ENCODE data around the gene ANOS1.
"Not testable (repeated sequence)": the region's sequence is repeated elsewhere in the genome, so short reads cannot be mapped to it uniquely, and the experiment has no call there.

ANOS1 gene

DNA sequence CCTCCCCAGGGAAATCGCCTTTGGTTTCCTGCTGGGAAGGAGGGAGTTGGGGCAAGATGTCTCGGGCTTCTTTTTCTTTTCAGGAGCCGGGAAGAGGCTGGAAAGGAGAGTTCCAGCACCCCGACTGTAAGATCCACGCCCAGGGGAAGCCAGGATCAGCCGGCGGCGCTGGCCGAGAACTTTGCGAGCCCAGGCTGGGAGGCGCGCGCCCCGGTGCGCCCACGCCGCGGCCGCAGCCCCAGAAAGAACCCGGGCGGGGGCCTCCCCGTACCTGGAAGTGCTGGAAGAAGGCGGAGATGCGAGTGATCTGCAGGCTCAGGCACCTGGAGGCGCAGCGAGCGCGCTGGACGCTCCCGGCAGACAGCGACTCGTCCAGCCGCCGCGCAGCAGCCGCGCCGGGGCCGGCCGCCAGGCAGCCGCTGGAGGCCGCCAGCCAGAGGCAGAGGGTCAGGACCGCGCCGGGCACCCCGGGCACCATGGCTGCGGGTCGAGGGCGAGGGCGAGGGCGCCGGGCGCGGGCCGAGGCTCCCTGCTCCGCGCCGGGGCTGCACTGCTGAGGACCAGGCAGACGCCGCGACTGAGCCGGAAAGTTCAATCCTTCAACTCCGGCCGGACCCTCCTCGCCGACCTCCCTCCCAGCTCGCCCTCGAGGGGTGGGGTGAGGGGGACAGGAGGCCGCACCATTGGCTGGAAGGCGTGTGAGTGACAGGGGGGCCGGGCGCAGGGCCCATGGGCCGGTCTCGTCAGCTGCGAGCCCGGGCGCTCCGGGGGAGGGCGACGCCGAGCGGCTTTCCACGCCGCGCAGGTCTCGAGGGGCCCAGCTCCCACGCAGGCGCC, at the start of gene ANOS1:
Gene ANOS1 (minus strand): TSS at position 579 of the 837 bp plus-strand sequence. CDS start 101 bp downstream, at position 478.
- H3K4me3 ChIP-seq (ENCODE audit: low read depth, low read length): peak within 1 kb of the TSS; percentile 29; the same call in 1 of the 2 replicates
- TF ChIP-seq, protein P1, sequence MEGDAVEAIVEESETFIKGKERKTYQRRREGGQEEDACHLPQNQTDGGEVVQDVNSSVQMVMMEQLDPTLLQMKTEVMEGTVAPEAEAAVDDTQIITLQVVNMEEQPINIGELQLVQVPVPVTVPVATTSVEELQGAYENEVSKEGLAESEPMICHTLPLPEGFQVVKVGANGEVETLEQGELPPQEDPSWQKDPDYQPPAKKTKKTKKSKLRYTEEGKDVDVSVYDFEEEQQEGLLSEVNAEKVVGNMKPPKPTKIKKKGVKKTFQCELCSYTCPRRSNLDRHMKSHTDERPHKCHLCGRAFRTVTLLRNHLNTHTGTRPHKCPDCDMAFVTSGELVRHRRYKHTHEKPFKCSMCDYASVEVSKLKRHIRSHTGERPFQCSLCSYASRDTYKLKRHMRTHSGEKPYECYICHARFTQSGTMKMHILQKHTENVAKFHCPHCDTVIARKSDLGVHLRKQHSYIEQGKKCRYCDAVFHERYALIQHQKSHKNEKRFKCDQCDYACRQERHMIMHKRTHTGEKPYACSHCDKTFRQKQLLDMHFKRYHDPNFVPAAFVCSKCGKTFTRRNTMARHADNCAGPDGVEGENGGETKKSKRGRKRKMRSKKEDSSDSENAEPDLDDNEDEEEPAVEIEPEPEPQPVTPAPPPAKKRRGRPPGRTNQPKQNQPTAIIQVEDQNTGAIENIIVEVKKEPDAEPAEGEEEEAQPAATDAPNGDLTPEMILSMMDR (IDR thresholded peaks at IDR 0.05; ENCODE audit: low read depth, low read length): no peak

DNA sequence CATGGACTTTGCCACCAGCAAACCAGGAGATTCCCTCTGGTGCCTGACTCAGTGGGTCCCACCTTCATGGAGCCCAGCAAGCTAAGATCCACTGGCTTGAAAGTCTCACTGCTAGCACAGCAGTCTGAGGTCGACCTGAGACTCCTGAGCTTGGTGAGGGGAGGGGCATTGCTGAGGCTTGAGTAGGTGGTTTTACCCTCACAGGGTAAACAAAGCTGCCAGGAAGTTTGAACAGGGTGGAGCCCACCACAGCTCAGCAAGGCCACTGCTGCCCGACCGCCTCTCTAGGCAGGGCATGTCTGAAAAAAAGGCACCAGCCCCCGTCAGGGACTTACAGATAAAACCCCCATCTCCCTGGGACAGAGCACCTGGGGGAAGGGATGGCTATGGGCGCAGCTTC, 41.2 kb upstream of the ANOS1 start:
- no peak overlapping the region for H3K4me3 ChIP-seq (ENCODE audit: low read depth, low read length)
- TF ChIP-seq, protein P1 (IDR thresholded peaks at IDR 0.05; ENCODE audit: low read depth, low read length): no peak

GRCh38 chrX:8760021-8760420, 28.1 kb upstream of the ANOS1 start:
- no peak overlapping the region for H3K4me3 ChIP-seq (ENCODE audit: low read depth, low read length)
- TF ChIP-seq, protein P1 (IDR thresholded peaks at IDR 0.05; ENCODE audit: low read depth, low read length): no peak

DNA sequence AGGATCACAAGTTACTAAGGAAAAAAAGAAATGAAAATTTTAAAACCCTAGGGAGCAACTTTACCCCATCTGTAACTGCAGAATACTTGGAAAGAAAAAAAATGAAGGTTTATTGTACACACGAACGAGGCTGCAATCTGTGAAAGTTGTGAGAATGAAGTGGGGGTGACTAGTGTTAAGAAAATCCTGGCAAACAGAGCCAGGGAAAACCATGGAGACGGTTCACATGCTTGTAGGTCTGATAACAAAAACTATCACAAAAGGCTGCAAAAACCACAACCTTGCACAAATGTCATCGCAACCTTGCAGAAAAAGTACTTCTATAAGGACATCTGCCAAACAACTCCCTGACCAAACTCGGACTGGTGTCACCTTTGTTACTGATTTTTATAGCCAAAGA, 26.8 kb upstream of the ANOS1 start:
- H3K4me3 ChIP-seq (ENCODE audit: low read depth, low read length): not testable (repeated sequence)

- H3K4me3 ChIP-seq (ENCODE audit: low read depth, low read length): not testable (repeated sequence)
Measured at GRCh38 chrX:8757609-8758389, 25.9 kb upstream of the ANOS1 start.

DNA sequence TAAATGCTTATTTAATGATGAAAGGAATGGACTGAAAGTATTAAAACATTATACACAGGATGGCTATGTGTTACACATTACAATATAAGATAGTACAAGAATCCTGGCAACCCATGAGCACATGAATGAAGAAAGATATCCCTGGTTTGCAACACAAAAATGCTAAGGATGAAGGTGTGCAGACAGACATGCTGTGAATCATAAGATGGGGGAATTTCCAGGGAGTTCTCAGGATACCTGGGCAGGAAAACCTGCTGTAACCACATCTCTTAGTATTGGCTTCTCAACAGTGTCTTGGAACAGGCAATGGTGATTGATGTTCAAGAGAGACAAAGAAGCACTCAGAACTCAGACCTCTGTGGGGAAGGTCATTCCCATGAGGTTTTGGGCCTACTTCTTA, 23.9 kb upstream of the ANOS1 start:
- H3K4me3 ChIP-seq (ENCODE audit: low read depth, low read length): no peak overlapping the region
- TF ChIP-seq, protein P1 (IDR thresholded peaks at IDR 0.05; ENCODE audit: low read depth, low read length): no peak

DNA sequence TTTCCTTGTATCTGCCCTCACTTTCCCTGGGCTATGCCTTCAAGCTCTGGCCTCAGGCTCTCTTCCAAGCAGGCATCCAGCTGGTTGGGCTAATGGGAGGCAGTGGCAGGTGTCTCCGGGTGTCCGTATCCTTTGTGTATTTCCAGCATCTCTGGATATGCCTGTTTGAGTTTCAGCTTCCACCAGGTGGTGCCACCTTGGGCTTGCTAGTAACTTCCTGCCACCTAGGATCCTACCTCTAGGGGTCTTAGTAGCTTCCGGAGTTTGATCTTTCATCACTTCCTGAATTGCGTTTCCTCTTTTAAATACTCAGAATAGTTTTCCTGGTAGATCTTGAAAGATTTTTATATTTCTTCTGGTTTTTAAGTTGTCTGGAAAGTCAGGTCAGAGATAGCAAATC, 23.2 kb upstream of the ANOS1 start:
- no peak overlapping the region for H3K4me3 ChIP-seq (ENCODE audit: low read depth, low read length)
- TF ChIP-seq, protein P1 (IDR thresholded peaks at IDR 0.05; ENCODE audit: low read depth, low read length): no peak

GRCh38 chrX:8749697-8750096, 17.8 kb upstream of the ANOS1 start:
- TF ChIP-seq, protein P1 (IDR thresholded peaks at IDR 0.05; ENCODE audit: low read depth, low read length): no peak

More at GRCh38 chrX:8749697-8750096, 17.8 kb upstream of the ANOS1 start:
- H3K4me3 ChIP-seq (ENCODE audit: low read depth, low read length): no peak overlapping the region
